Panc1 (cell line): ENCODE results near the gene FGD2. TPM values are rescaled to one million over a fixed set of nuclear protein-coding genes. Genes with fewer than 3 reads are reported as not detected.
"Not testable (repeated sequence)": the region's sequence is repeated elsewhere in the genome, so short reads cannot be mapped to it uniquely, and the experiment has no call there.

Source experiments
- ATAC-seq: fragments of 200-7000 bp; cut with Tn5 transposase; 2 replicates; pipeline ENCODE4 v1.9.1; 2020; ENCODE audit warnings: mild to moderate bottlenecking, moderate library complexity
- BruUV-seq: library from RNA; stranded (reverse); fragments of 400-500 nt; replicated peaks from 2 replicates; lab custom pipeline; 2021; lab: Mats Ljungman, UMichigan
- CTCF ChIA-PET: fragments of 300-600 bp; sonication (Branson Sonifier 250); formaldehyde crosslinking; loops from one replicate; lab custom pipeline; 2022; ENCODE audit warnings: antibody characterized with exemption; lab: Charles Lee
- POLR2A ChIA-PET: fragments of 300-600 bp; sonication (Branson Sonifier 250); formaldehyde crosslinking; loops from one replicate; lab custom pipeline; 2022; ENCODE audit warnings: antibody characterized with exemption; lab: Charles Lee
- DNase-seq: peaks from one replicate; pipeline ENCODE4 v3.0.0-alpha.2; 2010; ENCODE audit warnings: low read depth, low spot score
- H3K27ac ChIP-seq: 2 replicates; pipeline ENCODE4 v1.5.1; 2011; ENCODE audit warnings: mild to moderate bottlenecking, low read length, inconsistent platforms
- H3K27me3 ChIP-seq: fragments of 200-500 bp; sonication (Bioruptor generic); 2 replicates; pipeline ENCODE4 v1.6.0; 2014; ENCODE audit warnings: low read length, inconsistent platforms; ENCODE audit not compliant: control insufficient read depth, insufficient read depth
- H3K36me3 ChIP-seq: fragments of 200-500 bp; sonication (Bioruptor generic); 2 replicates; pipeline ENCODE4 v1.5.1; 2014; ENCODE audit warnings: inconsistent platforms, mild to moderate bottlenecking, low read length, moderate library complexity; ENCODE audit not compliant: control insufficient read depth, insufficient read depth
- H3K4me1 ChIP-seq: 2 replicates; pipeline ENCODE4 v1.5.1; 2011; ENCODE audit warnings: inconsistent platforms, mild to moderate bottlenecking, low read length, moderate library complexity; ENCODE audit not compliant: control insufficient read depth, insufficient read depth
- H3K4me3 ChIP-seq, 2 experiments: 2 replicates each; pipeline ENCODE4 v1.5.1; 2011 to 2012; ENCODE audit warnings: low read depth in 2 of 2, low read length in 2 of 2, mild to moderate bottlenecking in 2 of 2, inconsistent platforms in 1 of 2, moderate library complexity in 1 of 2
- H3K9me3 ChIP-seq: fragments of 200-500 bp; sonication (Bioruptor generic); 2 replicates; pipeline ENCODE4 v1.5.1; 2014; ENCODE audit warnings: low read depth, mild to moderate bottlenecking, inconsistent platforms, low read length, moderate library complexity; ENCODE audit not compliant: control insufficient read depth, insufficient read depth
- CTCF ChIP-seq: fragments of 450-650 bp; IDR thresholded peaks from 2 replicates; pipeline ENCODE4 v1.5.1; 2017; ENCODE audit warnings: mild to moderate bottlenecking
- POLR2AphosphoS5 ChIP-seq: IDR thresholded peaks from 2 replicates; pipeline ENCODE4 v1.6.1; 2012; ENCODE audit warnings: mild to moderate bottlenecking, low read depth, low read length, moderate library complexity
- REST ChIP-seq, 2 experiments: IDR thresholded peaks; 2 replicates each; pipeline ENCODE4 v1.6.1; 2011 to 2012; ENCODE audit warnings: low read depth in 2 of 2, control low read depth in 1 of 2, low read length in 1 of 2, mild to moderate bottlenecking in 1 of 2, moderate library complexity in 1 of 2; ENCODE audit not compliant: insufficient read depth in 1 of 2
- SIN3A ChIP-seq: IDR thresholded peaks from 2 replicates; pipeline ENCODE4 v1.6.1; 2012; ENCODE audit warnings: low read depth, mild to moderate bottlenecking, low read length, moderate library complexity, borderline replicate concordance; ENCODE audit not compliant: insufficient read depth
- TCF7L2 ChIP-seq: IDR thresholded peaks from 2 replicates; pipeline ENCODE4 v1.6.1; 2011; ENCODE audit warnings: mild to moderate bottlenecking, low read depth, low read length, inconsistent platforms
- in situ Hi-C: cut with HindIII; loops from 2 replicates; pipeline ENCODE4 v1.10.0; 2016; ENCODE audit warnings: low sequenced_read_pairs, low pct_unique_long_range_greater_than_20kb
- intact Hi-C: fragments of 100-400 bp; cut with micrococcal nuclease; formaldehyde crosslinking; loops from one replicate; pipeline ENCODE4 v1.10.0; 2022; ENCODE audit not compliant: unreplicated experiment
- total RNA-seq: library from RNA; stranded (reverse); gene quantifications from one replicate; pipeline ENCODE4 v1.2.1, GENCODE V29; 2021; ENCODE audit not compliant: unreplicated experiment

Gene FGD2
- total RNA-seq, 1 experiment from 2014 or later, result 0.10 TPM

- no peak for DNase-seq
- intact Hi-C loops, result no loop called here
- CTCF ChIA-PET, result no interaction called here
Measured at GRCh38 chr6:37042150-37042549, 36.7 kb downstream of the FGD2 start.

DNA sequence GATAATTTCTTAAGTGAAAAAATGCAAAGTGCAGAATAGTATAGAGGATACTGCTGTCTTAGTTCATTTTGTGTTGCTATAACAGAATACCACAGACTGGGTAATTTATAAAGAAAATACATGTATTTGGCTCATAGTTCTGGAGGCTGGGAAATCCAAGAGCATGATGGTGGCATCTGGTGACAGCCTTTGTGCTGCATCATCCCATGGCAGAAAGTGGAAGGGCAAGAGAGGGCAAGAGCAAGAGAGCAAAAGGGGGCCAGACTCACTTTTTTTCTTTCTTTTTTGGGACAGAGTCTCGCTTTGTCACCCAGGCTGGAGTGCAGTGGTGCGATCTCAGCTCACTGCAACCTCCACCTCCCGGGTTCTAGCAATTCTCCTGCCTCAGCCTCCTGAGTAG is 37.6 kb downstream of the FGD2 start:
- DNase-seq, H3K36me3 ChIP-seq, H3K4me3 ChIP-seq, H3K27me3 ChIP-seq, H3K9me3 ChIP-seq, H3K4me1 ChIP-seq, in situ Hi-C loops, BruUV-seq, intact Hi-C loops, POLR2A ChIA-PET, CTCF ChIA-PET, H3K27ac ChIP-seq, ATAC-seq: not testable (repeated sequence)

More at GRCh38 chr6:37042150-37042549, 36.7 kb downstream of the FGD2 start:
- H3K9me3 ChIP-seq, result no peaks in the 10 kb centered on the region
- H3K4me3 ChIP-seq, result no peak overlapping the region
- H3K27me3 ChIP-seq, result no peaks in the 10 kb centered on the region
- POLR2A ChIA-PET, result no interaction called here
- in situ Hi-C loops, result no loop called here
- no peak for ATAC-seq
- TF ChIP-seq REST (IDR thresholded peaks at IDR 0.05; ENCODE audit: insufficient read depth in 1 of 2, low read depth in 2 of 2, low read length in 1 of 2) (no peak), POLR2AphosphoS5 (no peak), SIN3A (no peak), TCF7L2 (no peak), CTCF (no peak)
- no peaks in the 10 kb centered on the region for H3K36me3 ChIP-seq
- no peaks in the 10 kb centered on the region for H3K4me1 ChIP-seq
- BruUV-seq, result no TSS peak
- no peak overlapping the region for H3K27ac ChIP-seq

GRCh38 chr6:37047346-37047688 is 41.9 kb downstream of the FGD2 start:
- in situ Hi-C loops, result no loop called here
- CTCF ChIA-PET, result interaction anchor here (0.7 to 1.2 kb wide), 2 partner anchors 29 to 124 kb away, joined by 3 read pairs; no protein-coding TSS in a partner anchor
- Histone ChIP-seq H3K4me3 (no peak overlapping the region), H3K4me1 (no peaks in the 10 kb centered on the region), H3K27me3 (no peaks in the 10 kb centered on the region), H3K27ac (no peak overlapping the region), H3K9me3 (no peaks in the 10 kb centered on the region), H3K36me3 (no peaks in the 10 kb centered on the region)
- no TSS peak for BruUV-seq
- intact Hi-C loops, result no loop called here
- POLR2A ChIA-PET, result no interaction called here
- TF ChIP-seq POLR2AphosphoS5 (no peak), TCF7L2 (no peak), REST (IDR thresholded peaks at IDR 0.05; ENCODE audit: insufficient read depth in 1 of 2, low read depth in 2 of 2, low read length in 1 of 2) (no peak), CTCF (no peak)
- no peak for DNase-seq
- no peak for ATAC-seq
